WI38 (cell line): ENCODE measurements around the gene CDK17.
"Not testable (repeated sequence)": the region's sequence is repeated elsewhere in the genome, so short reads cannot be mapped to it uniquely, and the experiment has no call there.

Experiments
- H3K4me3 ChIP-seq: 2 replicates; pipeline ENCODE4 v1.5.1; 2011; ENCODE audit warnings: low read depth, mild to moderate bottlenecking, control low read depth, low read length
- CTCF ChIP-seq: IDR thresholded peaks from 2 replicates; pipeline ENCODE4 v1.5.1; 2012; ENCODE audit warnings: low read depth, mild to moderate bottlenecking, control low read depth, low read length

The CDK17 gene

DNA sequence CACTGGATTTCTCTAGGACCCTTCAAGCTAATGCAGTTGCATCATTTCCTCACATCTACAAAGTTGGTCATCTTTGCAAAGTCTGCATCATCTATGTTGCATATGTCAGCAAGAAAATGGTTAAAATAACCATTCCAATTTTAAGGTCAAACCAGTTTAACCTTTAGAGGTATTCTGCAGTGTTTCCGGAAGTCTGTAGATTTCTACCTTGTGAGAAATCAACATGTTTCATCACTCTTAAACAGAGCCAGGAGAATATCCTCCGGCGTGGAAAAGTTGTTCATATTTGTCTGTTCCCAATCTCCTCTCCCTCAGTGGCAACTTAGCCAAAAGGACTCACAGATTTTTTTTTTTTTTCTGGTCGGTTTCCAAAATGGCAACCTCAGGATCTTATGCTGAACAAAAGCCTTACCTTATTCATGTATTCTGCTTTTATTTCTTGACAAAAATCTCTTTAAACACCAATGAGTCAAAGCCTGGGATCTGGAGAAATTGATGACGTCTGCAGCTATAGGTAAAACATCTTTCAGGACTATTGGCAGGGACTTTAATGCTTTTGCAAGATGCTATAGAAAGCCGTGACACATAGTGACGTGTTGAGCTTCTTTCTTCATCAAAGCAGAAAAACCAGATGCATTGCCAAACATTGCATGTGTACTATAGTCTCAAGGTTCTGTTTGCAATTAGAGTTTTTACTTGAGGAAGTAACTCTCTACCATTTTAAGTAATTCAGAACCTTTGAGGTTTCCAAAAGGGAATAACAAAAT is 16.0 kb upstream of the CDK17 start:
- no peak for TF ChIP-seq CTCF
- no peak overlapping the region for H3K4me3 ChIP-seq

DNA sequence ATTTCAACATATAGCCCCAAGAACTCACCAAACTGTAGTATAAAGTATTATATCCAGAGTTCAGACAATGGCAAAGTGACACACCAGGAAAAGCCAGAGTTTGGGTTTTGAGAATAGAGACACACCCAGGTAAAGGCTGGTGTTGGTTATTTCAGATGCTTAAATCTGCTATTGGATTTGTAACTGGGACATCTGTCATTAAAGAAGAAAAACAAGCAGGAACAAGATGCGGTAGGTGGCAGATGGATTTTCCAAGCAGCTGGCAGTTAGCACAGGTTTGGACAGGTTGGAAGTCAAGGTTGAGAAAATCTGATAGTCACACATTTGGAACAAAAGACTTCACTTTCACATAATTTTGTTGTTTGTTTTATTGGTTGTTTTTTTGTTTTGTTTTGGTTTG is 14.4 kb upstream of the CDK17 start:
- no peak for TF ChIP-seq CTCF
- no peak overlapping the region for H3K4me3 ChIP-seq

GRCh38 chr12:96412431-96412830 is 12.2 kb upstream of the CDK17 start:
- H3K4me3 ChIP-seq: no peak overlapping the region

DNA sequence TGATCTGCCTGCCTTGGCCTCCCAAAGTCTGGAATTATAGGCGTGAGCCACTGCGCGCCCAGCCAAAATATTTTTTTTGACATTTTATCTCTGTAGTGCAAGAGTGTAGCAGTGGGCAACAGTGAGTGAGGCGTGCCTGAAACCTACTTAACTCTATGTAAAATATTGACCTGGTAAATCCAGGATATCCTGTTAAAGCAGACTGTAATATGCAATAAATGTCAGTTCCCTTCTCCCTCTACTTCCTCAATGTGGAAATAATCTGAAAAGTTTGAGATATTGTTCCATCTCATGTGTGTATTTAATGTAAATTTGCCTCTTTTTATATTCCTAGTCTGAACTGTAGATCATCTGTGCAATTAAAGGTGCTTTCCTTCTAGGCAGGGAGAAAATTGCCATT is 9.5 kb upstream of the CDK17 start:
- no peak overlapping the region for H3K4me3 ChIP-seq
- no peak for TF ChIP-seq CTCF

More at GRCh38 chr12:96412431-96412830, 12.2 kb upstream of the CDK17 start:
- no peak for TF ChIP-seq CTCF

DNA sequence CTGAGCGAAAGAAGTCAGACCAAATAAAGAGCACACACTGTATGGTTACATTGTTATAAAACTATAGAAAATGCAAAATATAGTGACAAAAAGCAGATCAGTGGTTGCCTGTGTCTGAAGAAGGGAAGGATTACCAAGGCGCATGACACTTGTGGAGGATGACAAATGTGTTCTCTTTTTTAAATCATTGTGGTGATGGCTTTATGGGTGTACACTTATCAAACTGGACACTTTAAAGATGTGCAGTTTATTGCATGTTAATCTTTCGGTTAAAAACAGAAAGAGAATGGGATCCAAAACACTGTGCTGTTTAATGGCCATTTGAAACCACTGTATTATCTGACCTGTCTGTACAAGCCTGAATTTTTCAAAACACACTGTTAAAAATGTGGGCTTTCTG is 8.8 kb upstream of the CDK17 start:
- H3K4me3 ChIP-seq: no peak overlapping the region
- TF ChIP-seq CTCF: no peak

GRCh38 chr12:96407429-96408097 is 7.3 kb upstream of the CDK17 start:
- not testable (repeated sequence) for H3K4me3 ChIP-seq

- no peak for TF ChIP-seq CTCF
Measured at GRCh38 chr12:96404696-96405095, 4.5 kb upstream of the CDK17 start.

More at GRCh38 chr12:96404696-96405095, 4.5 kb upstream of the CDK17 start:
- no peak overlapping the region for H3K4me3 ChIP-seq
